ENCODE results near the gene SURF4. TPM values are rescaled to one million over a fixed set of nuclear protein-coding genes. Genes with fewer than 3 reads are reported as not detected.

Gene SURF4
- total and polyA plus RNA-seq, 2 of the 13 experiments (the other 11 are each of a cell fraction or from before 2014, with no cell fraction given): 220 to 265 TPM

DNA sequence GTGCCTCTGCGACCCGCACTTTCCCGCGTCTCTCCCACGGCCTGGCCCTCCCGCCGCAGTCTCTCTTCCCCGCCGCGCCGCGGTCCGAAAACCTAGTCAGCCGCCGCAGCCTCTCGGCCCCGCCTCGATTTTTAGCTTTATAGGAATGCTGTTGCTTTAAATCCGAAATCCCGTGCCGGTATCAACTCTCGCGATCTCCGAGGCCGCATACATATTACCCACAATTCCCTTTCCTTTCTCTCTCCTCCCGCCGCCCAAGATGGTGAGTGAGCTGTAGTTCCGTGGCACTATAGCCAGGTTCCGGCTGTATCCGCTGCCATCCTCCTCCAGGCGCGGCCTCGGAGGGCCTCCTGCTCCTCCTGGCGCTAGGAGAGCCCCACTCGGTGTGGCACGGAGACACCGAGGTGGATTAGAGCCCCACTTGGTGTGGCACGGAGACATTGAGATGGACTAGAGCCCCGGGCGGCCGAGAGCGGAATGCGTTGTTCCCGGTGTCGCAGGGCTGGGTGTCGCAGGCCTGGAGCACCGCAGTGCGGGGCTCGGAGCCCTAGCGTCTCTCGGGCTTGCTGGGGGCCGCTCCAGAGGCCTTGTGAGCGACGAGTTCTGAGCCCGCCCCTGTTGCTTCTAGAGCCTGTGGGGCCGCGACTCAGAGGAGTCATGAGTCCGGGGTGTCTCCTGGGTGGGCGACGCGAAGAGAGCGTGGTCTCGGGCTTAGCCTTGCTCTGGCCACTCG lies 27.7 kb downstream of the SURF4 start, which contains the start of the genes MED22 and RPL7A (continued):
- TF ChIP-seq, protein P1, sequence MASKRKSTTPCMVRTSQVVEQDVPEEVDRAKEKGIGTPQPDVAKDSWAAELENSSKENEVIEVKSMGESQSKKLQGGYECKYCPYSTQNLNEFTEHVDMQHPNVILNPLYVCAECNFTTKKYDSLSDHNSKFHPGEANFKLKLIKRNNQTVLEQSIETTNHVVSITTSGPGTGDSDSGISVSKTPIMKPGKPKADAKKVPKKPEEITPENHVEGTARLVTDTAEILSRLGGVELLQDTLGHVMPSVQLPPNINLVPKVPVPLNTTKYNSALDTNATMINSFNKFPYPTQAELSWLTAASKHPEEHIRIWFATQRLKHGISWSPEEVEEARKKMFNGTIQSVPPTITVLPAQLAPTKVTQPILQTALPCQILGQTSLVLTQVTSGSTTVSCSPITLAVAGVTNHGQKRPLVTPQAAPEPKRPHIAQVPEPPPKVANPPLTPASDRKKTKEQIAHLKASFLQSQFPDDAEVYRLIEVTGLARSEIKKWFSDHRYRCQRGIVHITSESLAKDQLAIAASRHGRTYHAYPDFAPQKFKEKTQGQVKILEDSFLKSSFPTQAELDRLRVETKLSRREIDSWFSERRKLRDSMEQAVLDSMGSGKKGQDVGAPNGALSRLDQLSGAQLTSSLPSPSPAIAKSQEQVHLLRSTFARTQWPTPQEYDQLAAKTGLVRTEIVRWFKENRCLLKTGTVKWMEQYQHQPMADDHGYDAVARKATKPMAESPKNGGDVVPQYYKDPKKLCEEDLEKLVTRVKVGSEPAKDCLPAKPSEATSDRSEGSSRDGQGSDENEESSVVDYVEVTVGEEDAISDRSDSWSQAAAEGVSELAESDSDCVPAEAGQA (IDR thresholded peaks at IDR 0.05; ENCODE audit: low read depth): no peak
- TF ChIP-seq, protein P1 (CRISPR knock-in tag; IDR thresholded peaks at IDR 0.05; ENCODE audit: borderline replicate concordance): no peak
- no peak for TF ChIP-seq NCOA1 (CRISPR knock-in tag; IDR thresholded peaks at IDR 0.05)
- peak; percentile 66 for TF ChIP-seq ZNF891 (CRISPR knock-in tag; IDR thresholded peaks at IDR 0.05)
- no peak for TF ChIP-seq STAT5B (CRISPR knock-in tag; IDR thresholded peaks at IDR 0.05)
- TF ChIP-seq JUND (CRISPR knock-in tag; IDR thresholded peaks at IDR 0.05): peak; percentile 30; the same call in 1 of the 2 replicates
- TF ChIP-seq ZNF335 (CRISPR knock-in tag; IDR thresholded peaks at IDR 0.05): 0 out of 2 replicates have a peak, but pooled peaks have one; percentile 23
- TF ChIP-seq NFYC (CRISPR knock-in tag; IDR thresholded peaks at IDR 0.05): no peak; the same call in 1 of the 2 replicates
- no peak for TF ChIP-seq ATM (IDR thresholded peaks at IDR 0.05; ENCODE audit: borderline replicate concordance)
- TF ChIP-seq ZKSCAN5 (CRISPR knock-in tag; IDR thresholded peaks at IDR 0.05): no peak
- peak; percentile 60 for TF ChIP-seq U2AF1 (optimal IDR thresholded peaks at IDR 0.05; ENCODE audit: low read depth, low read length)
- TF ChIP-seq, protein P2, sequence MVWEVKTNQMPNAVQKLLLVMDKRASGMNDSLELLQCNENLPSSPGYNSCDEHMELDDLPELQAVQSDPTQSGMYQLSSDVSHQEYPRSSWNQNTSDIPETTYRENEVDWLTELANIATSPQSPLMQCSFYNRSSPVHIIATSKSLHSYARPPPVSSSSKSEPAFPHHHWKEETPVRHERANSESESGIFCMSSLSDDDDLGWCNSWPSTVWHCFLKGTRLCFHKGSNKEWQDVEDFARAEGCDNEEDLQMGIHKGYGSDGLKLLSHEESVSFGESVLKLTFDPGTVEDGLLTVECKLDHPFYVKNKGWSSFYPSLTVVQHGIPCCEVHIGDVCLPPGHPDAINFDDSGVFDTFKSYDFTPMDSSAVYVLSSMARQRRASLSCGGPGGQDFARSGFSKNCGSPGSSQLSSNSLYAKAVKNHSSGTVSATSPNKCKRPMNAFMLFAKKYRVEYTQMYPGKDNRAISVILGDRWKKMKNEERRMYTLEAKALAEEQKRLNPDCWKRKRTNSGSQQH (CRISPR knock-in tag; IDR thresholded peaks at IDR 0.05; ENCODE audit: low read depth): peak; percentile 67; the same call in 1 of the 2 replicates
- TF ChIP-seq ZNF709 (CRISPR knock-in tag; IDR thresholded peaks at IDR 0.05): peak; percentile 45; the same call in 1 of the 2 replicates
- peak; percentile 74; the same call in 1 of the 2 replicates for TF ChIP-seq NFATC3 (CRISPR knock-in tag; IDR thresholded peaks at IDR 0.05)
- TF ChIP-seq, protein P3, sequence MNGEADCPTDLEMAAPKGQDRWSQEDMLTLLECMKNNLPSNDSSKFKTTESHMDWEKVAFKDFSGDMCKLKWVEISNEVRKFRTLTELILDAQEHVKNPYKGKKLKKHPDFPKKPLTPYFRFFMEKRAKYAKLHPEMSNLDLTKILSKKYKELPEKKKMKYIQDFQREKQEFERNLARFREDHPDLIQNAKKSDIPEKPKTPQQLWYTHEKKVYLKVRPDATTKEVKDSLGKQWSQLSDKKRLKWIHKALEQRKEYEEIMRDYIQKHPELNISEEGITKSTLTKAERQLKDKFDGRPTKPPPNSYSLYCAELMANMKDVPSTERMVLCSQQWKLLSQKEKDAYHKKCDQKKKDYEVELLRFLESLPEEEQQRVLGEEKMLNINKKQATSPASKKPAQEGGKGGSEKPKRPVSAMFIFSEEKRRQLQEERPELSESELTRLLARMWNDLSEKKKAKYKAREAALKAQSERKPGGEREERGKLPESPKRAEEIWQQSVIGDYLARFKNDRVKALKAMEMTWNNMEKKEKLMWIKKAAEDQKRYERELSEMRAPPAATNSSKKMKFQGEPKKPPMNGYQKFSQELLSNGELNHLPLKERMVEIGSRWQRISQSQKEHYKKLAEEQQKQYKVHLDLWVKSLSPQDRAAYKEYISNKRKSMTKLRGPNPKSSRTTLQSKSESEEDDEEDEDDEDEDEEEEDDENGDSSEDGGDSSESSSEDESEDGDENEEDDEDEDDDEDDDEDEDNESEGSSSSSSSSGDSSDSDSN (CRISPR knock-in tag; IDR thresholded peaks at IDR 0.05): peak; percentile 60
